RWPE2 (cell line): Measurements from ENCODE around the gene IFI6.

Source experiments
- ATAC-seq: fragments of 200-7000 bp; cut with Tn5 transposase; 3 replicates; pipeline ENCODE4 v1.9.1; 2021; ENCODE audit warnings: low read depth
- DNase-seq: peaks from one replicate; pipeline ENCODE4 v3.0.0-alpha.2; 2020; ENCODE audit warnings: low spot score
- H3K27ac ChIP-seq: fragments of 450-650 bp; 2 replicates; pipeline ENCODE4 v1.5.1; 2017; ENCODE audit warnings: mild to moderate bottlenecking; ENCODE audit not compliant: poor library complexity, severe bottlenecking
- H3K27me3 ChIP-seq: fragments of 250-450 bp; sonication (Bioruptor Pico); 2 replicates; pipeline ENCODE4 v1.5.1; 2021; ENCODE audit warnings: mild to moderate bottlenecking, moderate library complexity; ENCODE audit not compliant: insufficient read depth, poor library complexity, severe bottlenecking
- H3K36me3 ChIP-seq: fragments of 250-450 bp; sonication (Bioruptor Pico); 2 replicates; pipeline ENCODE4 v1.5.1; 2020; ENCODE audit warnings: low read depth, mild to moderate bottlenecking, moderate library complexity
- H3K4me1 ChIP-seq: fragments of 250-450 bp; sonication (Bioruptor Pico); 2 replicates; pipeline ENCODE4 v1.5.1; 2021; ENCODE audit warnings: mild to moderate bottlenecking, moderate library complexity; ENCODE audit not compliant: insufficient read depth, poor library complexity, severe bottlenecking
- H3K4me3 ChIP-seq: fragments of 250-450 bp; sonication (Bioruptor Pico); 2 replicates; pipeline ENCODE4 v1.5.1; 2021; ENCODE audit warnings: mild to moderate bottlenecking, moderate library complexity; ENCODE audit not compliant: severe bottlenecking
- H3K9me3 ChIP-seq: fragments of 250-450 bp; sonication (Bioruptor Pico); 2 replicates; pipeline ENCODE4 v1.5.1; 2021; ENCODE audit warnings: mild to moderate bottlenecking, moderate library complexity; ENCODE audit not compliant: severe bottlenecking
- CTCF ChIP-seq: fragments of 450-650 bp; IDR thresholded peaks from one replicate; pipeline ENCODE4 v1.5.1; 2017; ENCODE audit warnings: mild to moderate bottlenecking, moderate library complexity; ENCODE audit not compliant: poor library complexity, severe bottlenecking

Gene IFI6

GRCh38 chr1:27662261-27662660 is 9.7 kb downstream of the IFI6 start:
- Histone ChIP-seq H3K36me3 (no peaks in the 10 kb centered on the region), H3K4me3 (no peak overlapping the region), H3K27me3 (no peaks in the 10 kb centered on the region), H3K4me1 (peaks cover 14% of the 10 kb centered on the region), H3K9me3 (no peaks in the 10 kb centered on the region), H3K27ac (no peak overlapping the region)
- no peak for TF ChIP-seq CTCF
- no peak for DNase-seq
- ATAC-seq, result no peak

- Histone ChIP-seq H3K4me3 (no peak overlapping the region), H3K27ac (no peak overlapping the region), H3K36me3 (no peaks in the 10 kb centered on the region), H3K9me3 (no peaks in the 10 kb centered on the region), H3K4me1 (peaks cover 14% of the 10 kb centered on the region), H3K27me3 (no peaks in the 10 kb centered on the region)
- ATAC-seq (no peak), DNase-seq (no peak)
- TF ChIP-seq CTCF, result no peak
Observed at GRCh38 chr1:27661412-27662075, 10.4 kb downstream of the IFI6 start.

GRCh38 chr1:27660300-27660835 is 11.6 kb downstream of the IFI6 start:
- Histone ChIP-seq H3K4me3 (peak overlapping the region; percentile 34), H3K27me3 (no peaks in the 10 kb centered on the region), H3K36me3 (no peaks in the 10 kb centered on the region), H3K4me1 (peaks cover 14% of the 10 kb centered on the region), H3K27ac (peak overlapping the region; percentile 84), H3K9me3 (no peaks in the 10 kb centered on the region)
- DNase-seq (no peak), ATAC-seq (no peak)
- no peak for TF ChIP-seq CTCF

- no peak for TF ChIP-seq CTCF
- Histone ChIP-seq H3K27me3 (no peaks in the 10 kb centered on the region), H3K9me3 (no peaks in the 10 kb centered on the region), H3K4me3 (peak overlapping the region; percentile 34), H3K4me1 (peaks cover 14% of the 10 kb centered on the region), H3K36me3 (no peaks in the 10 kb centered on the region), H3K27ac (peak overlapping the region; percentile 84)
- DNase-seq (peak; percentile 85), ATAC-seq (peak; percentile 66)
Observed at GRCh38 chr1:27659497-27660299, 12.3 kb downstream of the IFI6 start.
